Measurements from ENCODE around the gene KAZN.

KAZN gene

GRCh38 chr1:15056515-15057285 lies 458.2 kb downstream of the KAZN start:
- no peak for DNase-seq
- H3K4me3 ChIP-seq (ENCODE audit: insufficient read depth, low read depth, low read length, poor library complexity, severe bottlenecking): no peak overlapping the region
- H3K36me3 ChIP-seq (ENCODE audit: control insufficient read depth, insufficient read depth, low read length): no peaks in the 10 kb centered on the region
- no peaks in the 10 kb centered on the region for H3K4me1 ChIP-seq (ENCODE audit: control insufficient read depth, insufficient read depth, low read length, poor library complexity, severe bottlenecking)
- no peaks in the 10 kb centered on the region for H3K27me3 ChIP-seq (replicated peaks; ENCODE audit: control insufficient read depth, insufficient read depth, low read length, poor library complexity, severe bottlenecking)
- H3K27ac ChIP-seq (ENCODE audit: insufficient read depth, low read length, poor library complexity, severe bottlenecking): no peak overlapping the region
- H3K9me3 ChIP-seq (ENCODE audit: control insufficient read depth, low read length): no peaks in the 10 kb centered on the region

- H3K4me1 ChIP-seq (ENCODE audit: control insufficient read depth, insufficient read depth, low read length, poor library complexity, severe bottlenecking): no peaks in the 10 kb centered on the region
- H3K9me3 ChIP-seq (ENCODE audit: control insufficient read depth, low read length): no peaks in the 10 kb centered on the region
- no peak overlapping the region for H3K4me3 ChIP-seq (ENCODE audit: insufficient read depth, low read depth, low read length, poor library complexity, severe bottlenecking)
- H3K27ac ChIP-seq (ENCODE audit: insufficient read depth, low read length, poor library complexity, severe bottlenecking): no peak overlapping the region
- no peaks in the 10 kb centered on the region for H3K36me3 ChIP-seq (ENCODE audit: control insufficient read depth, insufficient read depth, low read length)
- H3K27me3 ChIP-seq (replicated peaks; ENCODE audit: control insufficient read depth, insufficient read depth, low read length, poor library complexity, severe bottlenecking): no peaks in the 10 kb centered on the region
- no peak for DNase-seq
Measured at GRCh38 chr1:15057834-15058233, 459.3 kb downstream of the KAZN start.

GRCh38 chr1:15058261-15058660 lies 459.8 kb downstream of the KAZN start:
- no peaks in the 10 kb centered on the region for H3K4me1 ChIP-seq (ENCODE audit: control insufficient read depth, insufficient read depth, low read length, poor library complexity, severe bottlenecking)
- H3K36me3 ChIP-seq (ENCODE audit: control insufficient read depth, insufficient read depth, low read length): no peaks in the 10 kb centered on the region
- DNase-seq: no peak
- H3K4me3 ChIP-seq (ENCODE audit: insufficient read depth, low read depth, low read length, poor library complexity, severe bottlenecking): no peak overlapping the region
- no peaks in the 10 kb centered on the region for H3K27me3 ChIP-seq (replicated peaks; ENCODE audit: control insufficient read depth, insufficient read depth, low read length, poor library complexity, severe bottlenecking)
- H3K9me3 ChIP-seq (ENCODE audit: control insufficient read depth, low read length): no peaks in the 10 kb centered on the region
- no peak overlapping the region for H3K27ac ChIP-seq (ENCODE audit: insufficient read depth, low read length, poor library complexity, severe bottlenecking)

- no peaks in the 10 kb centered on the region for H3K36me3 ChIP-seq (ENCODE audit: control insufficient read depth, insufficient read depth, low read length)
- H3K9me3 ChIP-seq (ENCODE audit: control insufficient read depth, low read length): no peaks in the 10 kb centered on the region
- no peak for DNase-seq
- no peak overlapping the region for H3K27ac ChIP-seq (ENCODE audit: insufficient read depth, low read length, poor library complexity, severe bottlenecking)
- no peaks in the 10 kb centered on the region for H3K4me1 ChIP-seq (ENCODE audit: control insufficient read depth, insufficient read depth, low read length, poor library complexity, severe bottlenecking)
- H3K27me3 ChIP-seq (replicated peaks; ENCODE audit: control insufficient read depth, insufficient read depth, low read length, poor library complexity, severe bottlenecking): no peaks in the 10 kb centered on the region
- H3K4me3 ChIP-seq (ENCODE audit: insufficient read depth, low read depth, low read length, poor library complexity, severe bottlenecking): no peak overlapping the region
Measured at GRCh38 chr1:15060104-15060503, 461.6 kb downstream of the KAZN start.

DNA sequence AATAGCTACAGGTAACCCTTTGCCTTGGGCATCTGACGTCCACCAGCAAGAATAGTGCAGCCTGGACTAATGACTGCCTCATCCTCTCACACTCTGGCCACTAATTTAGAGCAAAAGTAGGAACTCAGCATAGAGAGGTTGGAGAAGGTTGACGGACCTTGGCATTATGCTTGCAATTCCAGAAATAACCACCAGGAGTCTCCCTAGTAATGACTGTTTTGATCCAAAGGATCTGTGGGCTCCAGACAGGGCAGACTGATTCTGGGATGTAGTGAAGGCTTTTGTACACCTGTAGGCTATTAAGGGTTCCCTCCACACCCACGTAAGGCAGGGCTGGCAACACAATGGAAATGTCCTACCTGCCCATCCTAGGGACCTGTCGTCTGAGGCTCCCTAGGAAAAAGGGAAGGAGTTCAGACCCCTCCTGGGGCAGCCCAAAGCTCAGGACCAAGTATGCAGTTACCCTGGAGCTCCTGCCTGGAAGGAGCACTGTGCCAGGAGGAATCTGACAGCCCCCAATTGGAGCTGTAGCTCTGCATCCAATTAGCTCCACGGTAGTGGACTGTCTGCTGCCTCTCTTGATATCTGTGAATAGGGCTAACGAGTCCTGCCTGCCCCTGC lies 464.1 kb downstream of the KAZN start:
- DNase-seq: no peak
- no peaks in the 10 kb centered on the region for H3K9me3 ChIP-seq (ENCODE audit: control insufficient read depth, low read length)
- H3K4me1 ChIP-seq (ENCODE audit: control insufficient read depth, insufficient read depth, low read length, poor library complexity, severe bottlenecking): no peaks in the 10 kb centered on the region
- no peak overlapping the region for H3K27ac ChIP-seq (ENCODE audit: insufficient read depth, low read length, poor library complexity, severe bottlenecking)
- H3K4me3 ChIP-seq (ENCODE audit: insufficient read depth, low read depth, low read length, poor library complexity, severe bottlenecking): no peak overlapping the region
- no peaks in the 10 kb centered on the region for H3K27me3 ChIP-seq (replicated peaks; ENCODE audit: control insufficient read depth, insufficient read depth, low read length, poor library complexity, severe bottlenecking)
- H3K36me3 ChIP-seq (ENCODE audit: control insufficient read depth, insufficient read depth, low read length): no peaks in the 10 kb centered on the region

DNA sequence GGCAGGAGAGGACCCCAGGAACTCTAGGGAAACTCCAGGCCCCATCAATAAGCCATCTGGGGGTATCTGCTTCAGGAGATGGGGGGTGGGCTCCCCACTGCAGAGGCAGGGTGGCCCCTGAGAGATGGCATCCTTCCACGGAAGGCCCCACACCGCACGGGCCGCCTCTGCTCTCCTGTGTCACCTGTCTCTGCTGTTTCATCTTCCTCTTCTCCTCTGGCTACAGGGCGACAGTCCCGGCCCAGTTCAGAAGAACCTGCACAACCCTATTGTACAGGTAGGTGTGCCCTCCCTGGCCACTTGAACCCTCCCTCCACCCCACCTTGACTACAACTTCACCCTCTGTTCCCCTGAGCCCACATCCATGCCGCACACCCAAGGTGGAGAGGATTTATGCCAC lies 464.9 kb downstream of the KAZN start:
- Histone ChIP-seq H3K4me3 (ENCODE audit: insufficient read depth, low read depth, low read length, poor library complexity, severe bottlenecking) (no peak overlapping the region), H3K36me3 (ENCODE audit: control insufficient read depth, insufficient read depth, low read length) (no peaks in the 10 kb centered on the region), H3K9me3 (ENCODE audit: control insufficient read depth, low read length) (no peaks in the 10 kb centered on the region), H3K27ac (ENCODE audit: insufficient read depth, low read length, poor library complexity, severe bottlenecking) (no peak overlapping the region), H3K27me3 (replicated peaks; ENCODE audit: control insufficient read depth, insufficient read depth, low read length, poor library complexity, severe bottlenecking) (no peaks in the 10 kb centered on the region), H3K4me1 (ENCODE audit: control insufficient read depth, insufficient read depth, low read length, poor library complexity, severe bottlenecking) (no peaks in the 10 kb centered on the region)
- DNase-seq: no peak

- no peak overlapping the region for H3K4me3 ChIP-seq (ENCODE audit: insufficient read depth, low read depth, low read length, poor library complexity, severe bottlenecking)
- no peaks in the 10 kb centered on the region for H3K27me3 ChIP-seq (replicated peaks; ENCODE audit: control insufficient read depth, insufficient read depth, low read length, poor library complexity, severe bottlenecking)
- no peak overlapping the region for H3K27ac ChIP-seq (ENCODE audit: insufficient read depth, low read length, poor library complexity, severe bottlenecking)
- no peak for DNase-seq
- no peaks in the 10 kb centered on the region for H3K9me3 ChIP-seq (ENCODE audit: control insufficient read depth, low read length)
- H3K36me3 ChIP-seq (ENCODE audit: control insufficient read depth, insufficient read depth, low read length): no peaks in the 10 kb centered on the region
- no peaks in the 10 kb centered on the region for H3K4me1 ChIP-seq (ENCODE audit: control insufficient read depth, insufficient read depth, low read length, poor library complexity, severe bottlenecking)
Measured at GRCh38 chr1:15063783-15064182, 465.3 kb downstream of the KAZN start.

DNA sequence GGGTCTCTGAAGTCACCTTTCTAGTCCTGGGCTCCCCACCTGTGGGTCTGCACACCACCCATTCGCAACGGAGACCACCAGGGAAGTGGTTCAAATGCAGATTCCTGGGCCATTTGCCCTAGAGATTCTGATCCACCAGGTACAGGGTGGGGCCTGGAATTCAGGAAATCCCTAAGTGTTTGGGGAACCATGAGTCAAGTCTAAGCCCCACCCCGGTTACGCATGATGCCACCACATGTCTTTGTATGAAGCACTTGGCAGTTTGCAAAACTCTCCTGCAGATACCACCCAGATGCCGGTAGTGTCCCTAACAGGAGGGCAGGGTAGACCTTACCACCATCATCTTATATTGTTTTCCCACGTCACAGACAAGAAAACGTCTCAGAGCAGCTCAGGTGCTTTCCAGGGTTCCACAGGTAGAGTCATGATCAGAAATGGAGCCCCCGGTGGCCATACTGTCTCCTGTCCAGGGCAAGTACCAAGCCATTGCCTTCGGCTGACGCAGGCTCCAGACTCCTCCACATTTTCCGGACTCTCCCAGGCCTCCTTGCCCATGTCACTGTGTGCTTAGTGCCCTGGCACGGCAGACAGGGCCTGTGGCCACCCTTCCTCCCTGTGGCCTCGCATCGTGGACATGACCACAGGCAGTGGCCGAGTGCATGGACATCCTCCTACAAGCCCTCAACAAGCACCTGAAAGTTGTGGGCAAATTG lies 465.9 kb downstream of the KAZN start:
- no peaks in the 10 kb centered on the region for H3K36me3 ChIP-seq (ENCODE audit: control insufficient read depth, insufficient read depth, low read length)
- no peaks in the 10 kb centered on the region for H3K9me3 ChIP-seq (ENCODE audit: control insufficient read depth, low read length)
- no peaks in the 10 kb centered on the region for H3K27me3 ChIP-seq (replicated peaks; ENCODE audit: control insufficient read depth, insufficient read depth, low read length, poor library complexity, severe bottlenecking)
- no peaks in the 10 kb centered on the region for H3K4me1 ChIP-seq (ENCODE audit: control insufficient read depth, insufficient read depth, low read length, poor library complexity, severe bottlenecking)
- no peak overlapping the region for H3K4me3 ChIP-seq (ENCODE audit: insufficient read depth, low read depth, low read length, poor library complexity, severe bottlenecking)
- DNase-seq: no peak
- H3K27ac ChIP-seq (ENCODE audit: insufficient read depth, low read length, poor library complexity, severe bottlenecking): no peak overlapping the region

GRCh38 chr1:15065291-15065690 lies 466.8 kb downstream of the KAZN start:
- H3K9me3 ChIP-seq (ENCODE audit: control insufficient read depth, low read length): no peaks in the 10 kb centered on the region
- no peak overlapping the region for H3K4me3 ChIP-seq (ENCODE audit: insufficient read depth, low read depth, low read length, poor library complexity, severe bottlenecking)
- H3K27me3 ChIP-seq (replicated peaks; ENCODE audit: control insufficient read depth, insufficient read depth, low read length, poor library complexity, severe bottlenecking): no peaks in the 10 kb centered on the region
- no peak overlapping the region for H3K27ac ChIP-seq (ENCODE audit: insufficient read depth, low read length, poor library complexity, severe bottlenecking)
- H3K36me3 ChIP-seq (ENCODE audit: control insufficient read depth, insufficient read depth, low read length): no peaks in the 10 kb centered on the region
- no peaks in the 10 kb centered on the region for H3K4me1 ChIP-seq (ENCODE audit: control insufficient read depth, insufficient read depth, low read length, poor library complexity, severe bottlenecking)
- DNase-seq: no peak

DNA sequence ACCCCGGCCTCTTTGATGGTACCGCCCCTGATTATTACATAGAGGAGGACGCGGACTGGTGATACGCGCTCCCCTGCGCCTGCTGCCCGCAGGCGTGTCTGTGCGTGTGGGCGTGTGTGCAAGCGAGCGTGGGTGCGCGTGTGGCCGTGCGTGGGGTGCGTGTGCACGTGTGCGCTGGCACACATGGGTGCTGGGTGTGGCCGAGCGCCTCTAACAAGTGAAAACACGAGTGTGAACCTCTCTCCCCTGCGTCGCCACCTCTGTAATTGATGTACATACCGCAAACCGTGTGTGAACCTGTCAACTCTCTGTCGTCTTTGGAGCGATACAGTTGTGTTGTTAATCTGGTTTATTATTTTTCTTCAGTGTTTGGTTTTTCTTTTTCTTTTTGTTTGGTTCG lies 467.3 kb downstream of the KAZN start:
- Histone ChIP-seq H3K9me3 (ENCODE audit: control insufficient read depth, low read length) (no peaks in the 10 kb centered on the region), H3K36me3 (ENCODE audit: control insufficient read depth, insufficient read depth, low read length) (no peaks in the 10 kb centered on the region), H3K27me3 (replicated peaks; ENCODE audit: control insufficient read depth, insufficient read depth, low read length, poor library complexity, severe bottlenecking) (no peaks in the 10 kb centered on the region), H3K4me1 (ENCODE audit: control insufficient read depth, insufficient read depth, low read length, poor library complexity, severe bottlenecking) (no peaks in the 10 kb centered on the region), H3K27ac (ENCODE audit: insufficient read depth, low read length, poor library complexity, severe bottlenecking) (no peak overlapping the region), H3K4me3 (ENCODE audit: insufficient read depth, low read depth, low read length, poor library complexity, severe bottlenecking) (no peak overlapping the region)
- no peak for DNase-seq
